Muscle layer of duodenum (tissue), 2 donors: Measurements from ENCODE around the gene DLGAP5.

ENCODE experiments used
- H3K27ac ChIP-seq: one replicate; pipeline ENCODE4 v1.7.0; 2013; ENCODE audit warnings: mild to moderate bottlenecking, low read length
- H3K27me3 ChIP-seq: one replicate; pipeline ENCODE4 v1.7.0; 2013; ENCODE audit warnings: low read depth, mild to moderate bottlenecking, control low read depth, low read length
- H3K36me3 ChIP-seq, 2 donors: one replicate each; pipeline ENCODE4 v1.7.0; 2013; ENCODE audit warnings: low read length in 2 of 2, control low read depth in 1 of 2, mild to moderate bottlenecking in 1 of 2; ENCODE audit not compliant: insufficient read depth in 2 of 2, control insufficient read depth in 1 of 2
- H3K4me1 ChIP-seq, 2 donors: one replicate each; pipeline ENCODE4 v1.7.0; 2013; ENCODE audit warnings: low read length in 2 of 2, mild to moderate bottlenecking in 2 of 2, control low read depth in 1 of 2, moderate library complexity in 1 of 2; ENCODE audit not compliant: insufficient read depth in 2 of 2, control insufficient read depth in 1 of 2
- H3K4me3 ChIP-seq, 2 donors: one replicate each; pipeline ENCODE4 v1.7.0; 2013; ENCODE audit warnings: low read length in 2 of 2, low read depth in 1 of 2, mild to moderate bottlenecking in 1 of 2
- H3K9me3 ChIP-seq, 2 donors: one replicate each; pipeline ENCODE4 v1.7.0; 2013; ENCODE audit warnings: low read length in 2 of 2, control low read depth in 1 of 2, mild to moderate bottlenecking in 1 of 2; ENCODE audit not compliant: control insufficient read depth in 1 of 2
- donor health status: healthy.

Gene DLGAP5

GRCh38 chr14:55180006-55180405 lies 11.4 kb downstream of the DLGAP5 start:
- no peaks in the 10 kb centered on the region for H3K36me3 ChIP-seq

GRCh38 chr14:55170526-55170925 lies 20.9 kb downstream of the DLGAP5 start:
- H3K9me3 ChIP-seq = no peaks in the 10 kb centered on the region
- H3K4me1 ChIP-seq = no peaks in the 10 kb centered on the region
- H3K27ac ChIP-seq = no peak overlapping the region
- no peaks in the 10 kb centered on the region for H3K36me3 ChIP-seq
- H3K4me3 ChIP-seq = no peak overlapping the region
- no peaks in the 10 kb centered on the region for H3K27me3 ChIP-seq

More at GRCh38 chr14:55180006-55180405, 11.4 kb downstream of the DLGAP5 start:
- Histone ChIP-seq H3K4me3 (no peak overlapping the region), H3K9me3 (no peaks in the 10 kb centered on the region), H3K27me3 (no peaks in the 10 kb centered on the region), H3K27ac (no peak overlapping the region), H3K4me1 (no peaks in the 10 kb centered on the region)

GRCh38 chr14:55160989-55161388 lies 30.4 kb downstream of the DLGAP5 start:
- no peaks in the 10 kb centered on the region for H3K36me3 ChIP-seq
- H3K4me1 ChIP-seq = no peaks in the 10 kb centered on the region
- H3K27ac ChIP-seq = no peak overlapping the region
- no peaks in the 10 kb centered on the region for H3K9me3 ChIP-seq
- H3K27me3 ChIP-seq = no peaks in the 10 kb centered on the region
- no peak overlapping the region for H3K4me3 ChIP-seq

- Histone ChIP-seq H3K9me3 (no peaks in the 10 kb centered on the region), H3K27ac (no peak overlapping the region), H3K4me3 (no peak overlapping the region), H3K27me3 (no peaks in the 10 kb centered on the region), H3K36me3 (no peaks in the 10 kb centered on the region), H3K4me1 (no peaks in the 10 kb centered on the region)
These were observed 33.0 kb downstream of the DLGAP5 start for GRCh38 chr14:55158412-55158811.

- H3K4me1 ChIP-seq = no peaks in the 10 kb centered on the region
- H3K36me3 ChIP-seq = no peaks in the 10 kb centered on the region
- H3K27me3 ChIP-seq = no peaks in the 10 kb centered on the region
- H3K4me3 ChIP-seq = no peak overlapping the region
- no peaks in the 10 kb centered on the region for H3K9me3 ChIP-seq
- no peak overlapping the region for H3K27ac ChIP-seq
These were observed 34.3 kb downstream of the DLGAP5 start for GRCh38 chr14:55157080-55157479.

GRCh38 chr14:55153951-55154350 lies 37.4 kb downstream of the DLGAP5 start:
- Histone ChIP-seq H3K9me3 (no peaks in the 10 kb centered on the region), H3K27ac (no peak overlapping the region), H3K36me3 (no peaks in the 10 kb centered on the region), H3K27me3 (no peaks in the 10 kb centered on the region), H3K4me3 (no peak overlapping the region), H3K4me1 (no peaks in the 10 kb centered on the region)

GRCh38 chr14:55152052-55152753 lies 39.2 kb downstream of the DLGAP5 start:
- H3K9me3 ChIP-seq = no peaks in the 10 kb centered on the region
- H3K36me3 ChIP-seq = no peaks in the 10 kb centered on the region
- no peaks in the 10 kb centered on the region for H3K27me3 ChIP-seq
- H3K4me1 ChIP-seq = no peaks in the 10 kb centered on the region
- no peak overlapping the region for H3K4me3 ChIP-seq
- no peak overlapping the region for H3K27ac ChIP-seq

- H3K36me3 ChIP-seq = peaks cover 0 to 6% of the 10 kb centered on the region in 2 donors
- no peaks in the 10 kb centered on the region for H3K4me1 ChIP-seq
- no peak overlapping the region for H3K4me3 ChIP-seq
- no peaks in the 10 kb centered on the region for H3K9me3 ChIP-seq
- no peak overlapping the region for H3K27ac ChIP-seq
- H3K27me3 ChIP-seq = no peaks in the 10 kb centered on the region
These were observed 39.8 kb downstream of the DLGAP5 start for GRCh38 chr14:55151601-55152000.

GRCh38 chr14:55146425-55146824 lies 45.0 kb downstream of the DLGAP5 start:
- Histone ChIP-seq H3K27me3 (no peaks in the 10 kb centered on the region), H3K4me1 (no peaks in the 10 kb centered on the region), H3K27ac (no peak overlapping the region), H3K36me3 (peaks cover 32 to 38% of the 10 kb centered on the region in 2 donors), H3K4me3 (no peak overlapping the region), H3K9me3 (no peaks in the 10 kb centered on the region)

GRCh38 chr14:55142466-55142865 lies 48.9 kb downstream of the DLGAP5 start:
- Histone ChIP-seq H3K4me1 (peaks cover 0 to 8% of the 10 kb centered on the region in 2 donors), H3K4me3 (no peak overlapping the region), H3K27ac (no peak overlapping the region), H3K9me3 (no peaks in the 10 kb centered on the region), H3K27me3 (no peaks in the 10 kb centered on the region), H3K36me3 (peaks cover 63 to 72% of the 10 kb centered on the region in 2 donors)

- Histone ChIP-seq H3K36me3 (peaks cover 63 to 68% of the 10 kb centered on the region in 2 donors), H3K9me3 (no peaks in the 10 kb centered on the region), H3K27ac (no peak overlapping the region)
These were observed 49.6 kb downstream of the DLGAP5 start for GRCh38 chr14:55141825-55142224.

More at GRCh38 chr14:55141825-55142224, 49.6 kb downstream of the DLGAP5 start:
- Histone ChIP-seq H3K4me3 (no peak overlapping the region), H3K4me1 (peaks cover 0 to 12% of the 10 kb centered on the region in 2 donors), H3K27me3 (no peaks in the 10 kb centered on the region)
